ENCODE measurements around the gene PRUNE2. TPM values are rescaled to one million over a fixed set of nuclear protein-coding genes. Genes with fewer than 3 reads are reported as not detected.

Gene PRUNE2
- polyA plus RNA-seq, 1 donor (not counting 4 experiments of a cell fraction or from before 2014, with no cell fraction given) = 0.41 TPM

GRCh38 chr9:76662476-76663281 is 243.2 kb downstream of the PRUNE2 start:
- Histone ChIP-seq H3K9me3 (ENCODE audit: control insufficient read depth, low read depth, low read length) (no peaks in the 10 kb centered on the region), H3K36me3 (ENCODE audit: control insufficient read depth in 2 of 2, extremely low read depth in 1 of 2, insufficient read depth in 2 of 2, low read length in 2 of 2) (no peaks in the 10 kb centered on the region), H3K27ac (ENCODE audit: control insufficient read depth, insufficient read depth, low read length) (no peak overlapping the region), H3K27me3 (ENCODE audit: control insufficient read depth, extremely low read depth, insufficient read depth, low read length) (no peaks in the 10 kb centered on the region), H3K4me1 (ENCODE audit: control insufficient read depth, extremely low read depth, insufficient read depth, low read length) (no peaks in the 10 kb centered on the region), H4K20me1 (ENCODE audit: control insufficient read depth, extremely low read depth, insufficient read depth, low read length) (no peaks in the 10 kb centered on the region), H3K4me2 (ENCODE audit: control insufficient read depth, extremely low read depth, insufficient read depth, low read depth, low read length) (no peak overlapping the region), H3K4me3 (ENCODE audit: control insufficient read depth in 2 of 3, extremely low read depth in 1 of 3, insufficient read depth in 2 of 3, low read depth in 1 of 3, low read length in 3 of 3) (no peak overlapping the region), H3K79me2 (ENCODE audit: control insufficient read depth, insufficient read depth, low read length) (no peaks in the 10 kb centered on the region), H3K9me1 (ENCODE audit: control insufficient read depth, extremely low read depth, insufficient read depth, low read length) (no peaks in the 10 kb centered on the region), H3K9ac (ENCODE audit: control insufficient read depth, extremely low read depth, insufficient read depth, low read length) (no peak overlapping the region), H2AFZ (ENCODE audit: control insufficient read depth, low read length) (no peak overlapping the region)
- FAIRE-seq (no peak), DNase-seq (ENCODE audit: low read depth, low spot score) (no peak)
- dilution Hi-C loops (cut with MboI; ENCODE audit: extremely low pct_ligation_motif_present, low sequenced_read_pairs) = no loop called here
- no peak for TF ChIP-seq EZH2 (IDR thresholded peaks at IDR 0.05; ENCODE audit: low read length)
- TF ChIP-seq CTCF (optimal IDR thresholded peaks at IDR 0.05 in 1 of 3, IDR thresholded peaks at IDR 0.05 in 1 of 3, conservative IDR thresholded peaks at IDR 0.05 in 1 of 3; ENCODE audit: extremely low read depth in 1 of 3, insufficient read depth in 2 of 3, low read length in 3 of 3) = peak in 1 of 3 experiments; percentile 25

DNA sequence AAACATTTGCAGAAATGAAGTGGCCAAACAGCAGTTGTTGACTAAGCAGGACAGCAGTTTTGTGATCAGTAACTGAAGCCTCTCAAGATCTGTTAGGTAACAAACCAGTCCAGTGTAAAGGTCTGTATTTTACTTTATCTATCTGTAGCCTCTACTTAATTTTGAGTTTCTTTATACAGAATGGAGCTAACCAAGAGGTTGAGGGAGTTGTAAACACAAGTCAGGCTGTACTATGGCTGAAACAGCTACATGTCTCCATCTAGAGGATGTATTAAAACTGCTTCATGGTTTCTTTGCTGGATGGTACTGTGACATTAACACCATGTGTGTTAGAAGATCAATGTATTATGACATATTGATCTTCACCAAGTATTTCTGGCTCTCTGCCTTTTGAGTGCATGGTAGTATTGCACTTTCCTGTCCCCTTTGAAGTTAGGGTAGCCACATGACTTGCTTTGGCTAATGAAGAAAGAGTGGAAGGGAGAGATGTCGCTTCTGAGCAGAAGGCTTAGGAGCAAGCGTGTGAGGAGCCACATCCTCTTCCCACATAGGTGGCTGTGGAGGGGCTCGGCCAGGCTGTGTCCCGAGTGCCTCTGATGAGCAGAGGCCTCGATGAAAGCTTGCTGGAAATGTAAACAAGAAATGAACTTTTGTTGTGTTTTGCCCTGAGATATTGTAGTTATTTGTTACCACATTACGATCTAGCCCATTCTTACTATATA is 247.2 kb downstream of the PRUNE2 start:
- Histone ChIP-seq H3K36me3 (ENCODE audit: control insufficient read depth in 2 of 2, extremely low read depth in 1 of 2, insufficient read depth in 2 of 2, low read length in 2 of 2) (no peaks in the 10 kb centered on the region), H3K9me3 (ENCODE audit: control insufficient read depth, low read depth, low read length) (no peaks in the 10 kb centered on the region), H3K4me1 (ENCODE audit: control insufficient read depth, extremely low read depth, insufficient read depth, low read length) (peaks cover 9% of the 10 kb centered on the region), H3K9ac (ENCODE audit: control insufficient read depth, extremely low read depth, insufficient read depth, low read length) (no peak overlapping the region), H3K79me2 (ENCODE audit: control insufficient read depth, insufficient read depth, low read length) (no peaks in the 10 kb centered on the region), H3K9me1 (ENCODE audit: control insufficient read depth, extremely low read depth, insufficient read depth, low read length) (no peaks in the 10 kb centered on the region), H3K27me3 (ENCODE audit: control insufficient read depth, extremely low read depth, insufficient read depth, low read length) (no peaks in the 10 kb centered on the region), H2AFZ (ENCODE audit: control insufficient read depth, low read length) (no peak overlapping the region), H3K27ac (ENCODE audit: control insufficient read depth, insufficient read depth, low read length) (no peak overlapping the region), H3K4me3 (ENCODE audit: control insufficient read depth in 2 of 3, extremely low read depth in 1 of 3, insufficient read depth in 2 of 3, low read depth in 1 of 3, low read length in 3 of 3) (no peak overlapping the region), H3K4me2 (ENCODE audit: control insufficient read depth, extremely low read depth, insufficient read depth, low read depth, low read length) (no peak overlapping the region), H4K20me1 (ENCODE audit: control insufficient read depth, extremely low read depth, insufficient read depth, low read length) (no peaks in the 10 kb centered on the region)
- FAIRE-seq (peak; percentile 76), DNase-seq (ENCODE audit: low read depth, low spot score) (no peak)
- dilution Hi-C loops (cut with MboI; ENCODE audit: extremely low pct_ligation_motif_present, low sequenced_read_pairs) = no loop called here
- TF ChIP-seq EZH2 (IDR thresholded peaks at IDR 0.05; ENCODE audit: low read length) = no peak
- peak; percentile 8 to 43 (median 40) for TF ChIP-seq CTCF (optimal IDR thresholded peaks at IDR 0.05 in 1 of 3, IDR thresholded peaks at IDR 0.05 in 1 of 3, conservative IDR thresholded peaks at IDR 0.05 in 1 of 3; ENCODE audit: extremely low read depth in 1 of 3, insufficient read depth in 2 of 3, low read length in 3 of 3)

Measured in keratinocyte (primary cell).